Ovary (tissue), 9 donors: ENCODE results near the gene FRMD5. TPM values are rescaled to one million over a fixed set of nuclear protein-coding genes. Genes with fewer than 3 reads are reported as not detected.

Source experiments
- DNase-seq, 5 donors: peaks; one replicate each; pipeline ENCODE4 v3.0.0-alpha.2; 2019 to 2020
- H3K27ac ChIP-seq, 2 donors: fragments of 200-600 bp; one replicate each; pipeline versions ENCODE4 v1.5.1 to v1.8.0; 2019 to 2022
- H3K27me3 ChIP-seq: fragments of 200-600 bp; one replicate; pipeline ENCODE4 v1.8.0; 2022
- H3K36me3 ChIP-seq: fragments of 200-600 bp; sonication (generic); one replicate; pipeline ENCODE4 v1.5.1; 2019
- H3K4me1 ChIP-seq: one replicate; pipeline ENCODE4 v1.8.1; 2013; ENCODE audit warnings: mild to moderate bottlenecking, moderate library complexity; ENCODE audit not compliant: insufficient read depth
- H3K4me3 ChIP-seq: fragments of 200-600 bp; sonication (generic); one replicate; pipeline ENCODE4 v1.5.1; 2017
- H3K9me3 ChIP-seq, 2 donors: fragments of 200-600 bp in 1 of 2; sonication (generic) in 1 of 2; one replicate each; pipeline versions ENCODE4 v1.5.1 to v1.8.1; 2013 to 2019; ENCODE audit warnings: mild to moderate bottlenecking in 1 of 2, moderate library complexity in 1 of 2
- CTCF ChIP-seq, 3 donors: fragments of 450-650 bp in 2 of 3; fragments of 200-600 bp in 1 of 3; IDR thresholded peaks; one replicate each; pipeline versions ENCODE4 v1.5.1 to v1.8.0; 2016 to 2022; ENCODE audit warnings: antibody characterized with exemption in 3 of 3, mild to moderate bottlenecking in 1 of 3
- EP300 ChIP-seq: sonication (generic); formaldehyde crosslinking; IDR thresholded peaks from one replicate; pipeline ENCODE4 v1.6.1; 2017; ENCODE audit warnings: antibody characterized with exemption
- POLR2A ChIP-seq: fragments of 450-650 bp; IDR thresholded peaks from one replicate; pipeline ENCODE4 v1.6.1; 2017; ENCODE audit warnings: antibody characterized with exemption, mild to moderate bottlenecking, moderate library complexity
- WGBS, 3 donors: extraction: QIAGEN DNeasy Blood & Tissue Kit in 1 of 3; methylation state at CpG; one replicate each; pipeline versions ENCODE4 v1.1.5 to v1.1.7; 2013 to 2017; 5-methylcytosine and 5-hydroxymethylcytosine counted together
- intact Hi-C, 4 donors: fragments of 100-400 bp; cut with DNase I; formaldehyde crosslinking; loops; one replicate each; pipeline versions ENCODE4 v1.11.0 to v1.15.1; 2022 to 2023
- polyA plus RNA-seq, 2 donors: library from polyadenylated mRNA; stranded (reverse); fragments of 200-250 nt in 1 of 2; fragments of 350-450 nt in 1 of 2; fragmentation: Illumina TruSeq in 1 of 2; extraction: RNeasy Lipid Tissue Mini Kit (QIAGEN cat#74804) in 1 of 2; gene quantifications; one replicate each; pipeline ENCODE4 v1.2.3, GENCODE V29; 2013 to 2014
- total RNA-seq, 7 donors: library from RNA; depleted of rRNA in 2 of 7; stranded (reverse); fragments of >200 nt in 2 of 7; fragmentation: NEBNext Ultra II Directional in 3 of 7; extraction: Animal tissue kit (Norgen Biotek cat#: 25700) in 3 of 7; gene quantifications; one replicate each; pipeline versions ENCODE4 v1.1.0 to v1.2.4, GENCODE V29; 2016 to 2023
- donor health status: DM: no; HTN: no; CAD: no; lungs with moderate emphysema.
- donor health status: DM: no; HTN: no; CAD: no.
- donor health status: Bipolar disorder and iron deficiency.
- donor health status: DM: yes; HTN: yes; CAD: no.
- donor health status: DM: no; HTN: no; CAD: no.
- donor health status: DM: yes; HTN: yes; CAD: no.

The FRMD5 gene
- total and polyA plus RNA-seq, 9 donors, result 0.12 to 2.2 (median 0.32) TPM

GRCh38 chr15:43969802-43970375 lies 225.2 kb downstream of the FRMD5 start:
- no peaks in the 10 kb centered on the region for H3K36me3 ChIP-seq

GRCh38 chr15:43968551-43968950 lies 226.5 kb downstream of the FRMD5 start:
- Histone ChIP-seq H3K4me1 (no peaks in the 10 kb centered on the region), H3K27me3 (no peaks in the 10 kb centered on the region), H3K27ac (no peak overlapping the region), H3K36me3 (no peaks in the 10 kb centered on the region), H3K4me3 (no peak overlapping the region), H3K9me3 (no peaks in the 10 kb centered on the region)
- intact Hi-C loops, result no loop called here
- TF ChIP-seq CTCF (IDR thresholded peaks at IDR 0.05) (no peak), POLR2A (no peak), EP300 (no peak)
- 43 to 61% (median 50%) methylated on average over 3 of the region's 3 CpGs for WGBS, 3 donors
- no peak for DNase-seq

More at GRCh38 chr15:43969802-43970375, 225.2 kb downstream of the FRMD5 start:
- Histone ChIP-seq H3K27me3 (no peaks in the 10 kb centered on the region), H3K9me3 (no peaks in the 10 kb centered on the region), H3K27ac (no peak overlapping the region), H3K4me1 (no peaks in the 10 kb centered on the region), H3K4me3 (no peak overlapping the region)
- TF ChIP-seq CTCF (IDR thresholded peaks at IDR 0.05) (no peak), EP300 (no peak), POLR2A (no peak)
- 95 to 98% (median 96%) methylated on average over 1 of the region's 1 CpG for WGBS, 3 donors
- intact Hi-C loops, result no loop called here
- no peak for DNase-seq

GRCh38 chr15:43966646-43967045 lies 228.4 kb downstream of the FRMD5 start:
- Histone ChIP-seq H3K4me1 (no peaks in the 10 kb centered on the region), H3K4me3 (no peak overlapping the region), H3K27me3 (no peaks in the 10 kb centered on the region), H3K27ac (no peak overlapping the region), H3K36me3 (no peaks in the 10 kb centered on the region), H3K9me3 (no peaks in the 10 kb centered on the region)
- intact Hi-C loops, result no loop called here
- DNase-seq, result no peak
- TF ChIP-seq POLR2A (no peak), CTCF (IDR thresholded peaks at IDR 0.05) (no peak), EP300 (no peak)

GRCh38 chr15:43958861-43959330 lies 236.2 kb downstream of the FRMD5 start:
- TF ChIP-seq POLR2A (no peak), CTCF (IDR thresholded peaks at IDR 0.05) (no peak), EP300 (no peak)
- Histone ChIP-seq H3K36me3 (no peaks in the 10 kb centered on the region), H3K27me3 (no peaks in the 10 kb centered on the region), H3K27ac (no peak overlapping the region), H3K9me3 (no peaks in the 10 kb centered on the region), H3K4me1 (no peaks in the 10 kb centered on the region), H3K4me3 (no peak overlapping the region)
- no peak for DNase-seq
- WGBS, 3 donors, result 4 to 6% (median 4%) methylated on average over 2 of the region's 2 CpGs
- intact Hi-C loops, result loop anchor here in 1 of 4 donors (5.0 kb wide), 1 partner anchor 1772 kb away; no protein-coding TSS in a partner anchor
